ENCODE results near the gene DEPP1. TPM values are rescaled to one million over a fixed set of nuclear protein-coding genes. Genes with fewer than 3 reads are reported as not detected.
A peak's percentile ranks its signal among the peaks of the same experiment; 100 is the strongest.

DEPP1 gene
- polyA plus RNA-seq, 3 donors: not detected

- no peak for DNase-seq
- H3K4me3 ChIP-seq (replicated peaks in 1 of 3; ENCODE audit: low read depth in 2 of 3, low read length in 3 of 3): peak overlapping the region; percentile 83 to 96 (median 91)
Measured at GRCh38 chr10:44961931-44962750, 16.5 kb downstream of the DEPP1 start.

GRCh38 chr10:44961230-44961571 lies 17.4 kb downstream of the DEPP1 start:
- Histone ChIP-seq H3K4me2 (replicated peaks; ENCODE audit: extremely low read depth, low read length, poor library complexity, severe bottlenecking) (peak overlapping the region; percentile 99), H4K20me1 (ENCODE audit: insufficient read depth, low read length) (peaks cover 85% of the 10 kb centered on the region), H3K79me2 (ENCODE audit: insufficient read depth, low read length) (peaks cover 99% of the 10 kb centered on the region), H3K9ac (ENCODE audit: insufficient read depth, low read length, poor library complexity, severe bottlenecking) (peak overlapping the region; percentile 84), H3K9me3 (replicated peaks in 1 of 2; ENCODE audit: control insufficient read depth in 1 of 2, insufficient read depth in 1 of 2, low read length in 2 of 2) (no peaks in the 10 kb centered on the region), H3K4me1 (ENCODE audit: control insufficient read depth in 1 of 2, insufficient read depth in 2 of 2, low read length in 2 of 2) (peaks cover 90 to 96% of the 10 kb centered on the region in 2 donors), H3K36me3 (replicated peaks in 1 of 2; ENCODE audit: control insufficient read depth in 1 of 2, insufficient read depth in 2 of 2, low read length in 2 of 2) (peaks cover 4 to 15% of the 10 kb centered on the region in 2 donors), H3K27ac (ENCODE audit: low read depth in 1 of 2, low read length in 2 of 2) (peak overlapping the region; percentile 52 to 81), H3K27me3 (ENCODE audit: control insufficient read depth in 2 of 2, insufficient read depth in 2 of 2, low read length in 2 of 2) (no peaks in the 10 kb centered on the region), H2AFZ (ENCODE audit: insufficient read depth, low read depth, low read length, poor library complexity, severe bottlenecking) (no peak overlapping the region), H3K4me3 (replicated peaks in 1 of 3; ENCODE audit: low read depth in 2 of 3, low read length in 3 of 3) (peak overlapping the region; percentile 83 to 96 (median 91))
- intact Hi-C loops (cut with micrococcal nuclease): loop anchor here in 1 of 2 donors (10.0 kb wide), 2 partner anchors 414 to 1064 kb away; partner anchors contain the start of gene ALOX5
- H3K4me1 Mint-ChIP-seq: peaks cover 86% of the 10 kb centered on the region
- no peak for DNase-seq
- H3K36me3 Mint-ChIP-seq: peaks cover 37 to 48% of the 10 kb centered on the region in 2 donors
- peaks cover 0 to 1% (median 0%) of the 10 kb centered on the region in 3 donors for H3K27me3 Mint-ChIP-seq (ENCODE audit: low read depth in 3 of 3)
- H3K27ac Mint-ChIP-seq: peak overlapping the region; percentile 83 to 96 (median 93)
- H3K4me3 Mint-ChIP-seq: peak overlapping the region; percentile 90 to 99
- H3K9me3 Mint-ChIP-seq: peaks cover 0 to 4% (median 2%) of the 10 kb centered on the region in 7 donors
- TF ChIP-seq, protein P1, sequence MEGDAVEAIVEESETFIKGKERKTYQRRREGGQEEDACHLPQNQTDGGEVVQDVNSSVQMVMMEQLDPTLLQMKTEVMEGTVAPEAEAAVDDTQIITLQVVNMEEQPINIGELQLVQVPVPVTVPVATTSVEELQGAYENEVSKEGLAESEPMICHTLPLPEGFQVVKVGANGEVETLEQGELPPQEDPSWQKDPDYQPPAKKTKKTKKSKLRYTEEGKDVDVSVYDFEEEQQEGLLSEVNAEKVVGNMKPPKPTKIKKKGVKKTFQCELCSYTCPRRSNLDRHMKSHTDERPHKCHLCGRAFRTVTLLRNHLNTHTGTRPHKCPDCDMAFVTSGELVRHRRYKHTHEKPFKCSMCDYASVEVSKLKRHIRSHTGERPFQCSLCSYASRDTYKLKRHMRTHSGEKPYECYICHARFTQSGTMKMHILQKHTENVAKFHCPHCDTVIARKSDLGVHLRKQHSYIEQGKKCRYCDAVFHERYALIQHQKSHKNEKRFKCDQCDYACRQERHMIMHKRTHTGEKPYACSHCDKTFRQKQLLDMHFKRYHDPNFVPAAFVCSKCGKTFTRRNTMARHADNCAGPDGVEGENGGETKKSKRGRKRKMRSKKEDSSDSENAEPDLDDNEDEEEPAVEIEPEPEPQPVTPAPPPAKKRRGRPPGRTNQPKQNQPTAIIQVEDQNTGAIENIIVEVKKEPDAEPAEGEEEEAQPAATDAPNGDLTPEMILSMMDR (IDR thresholded peaks at IDR 0.05): no peak
- WGBS (ENCODE audit: insufficient coverage): 43% methylated on average over 4 of the region's 4 CpGs

More at GRCh38 chr10:44961931-44962750, 16.5 kb downstream of the DEPP1 start:
- TF ChIP-seq, protein P1 (IDR thresholded peaks at IDR 0.05): no peak
- peaks cover 76% of the 10 kb centered on the region for H4K20me1 ChIP-seq (ENCODE audit: insufficient read depth, low read length)
- H3K79me2 ChIP-seq (ENCODE audit: insufficient read depth, low read length): peaks cover 96% of the 10 kb centered on the region
- peaks cover 3 to 9% of the 10 kb centered on the region in 2 donors for H3K36me3 ChIP-seq (replicated peaks in 1 of 2; ENCODE audit: control insufficient read depth in 1 of 2, insufficient read depth in 2 of 2, low read length in 2 of 2)
- H2AFZ ChIP-seq (ENCODE audit: insufficient read depth, low read depth, low read length, poor library complexity, severe bottlenecking): no peak overlapping the region
- peaks cover 87% of the 10 kb centered on the region for H3K4me1 Mint-ChIP-seq
- H3K4me2 ChIP-seq (replicated peaks; ENCODE audit: extremely low read depth, low read length, poor library complexity, severe bottlenecking): peak overlapping the region; percentile 99
- H3K9me3 Mint-ChIP-seq: peaks cover 0 to 3% (median 0%) of the 10 kb centered on the region in 7 donors
- H3K9me3 ChIP-seq (replicated peaks in 1 of 2; ENCODE audit: control insufficient read depth in 1 of 2, insufficient read depth in 1 of 2, low read length in 2 of 2): no peaks in the 10 kb centered on the region
- no peaks in the 10 kb centered on the region for H3K27me3 ChIP-seq (ENCODE audit: control insufficient read depth in 2 of 2, insufficient read depth in 2 of 2, low read length in 2 of 2)
- peak overlapping the region; percentile 43 to 81 for H3K27ac ChIP-seq (ENCODE audit: low read depth in 1 of 2, low read length in 2 of 2)
- intact Hi-C loops (cut with micrococcal nuclease): loop anchor here in 1 of 2 donors (2.0 to 10.0 kb wide), 3 partner anchors 15 to 1063 kb away; partner anchors contain the start of gene ALOX5
- H3K27ac Mint-ChIP-seq: peak overlapping the region; percentile 82 to 98 (median 95)
- H3K4me3 Mint-ChIP-seq: peak overlapping the region; percentile 90 to 99
- H3K36me3 Mint-ChIP-seq: peaks cover 28 to 40% of the 10 kb centered on the region in 2 donors
- H3K27me3 Mint-ChIP-seq (ENCODE audit: low read depth in 3 of 3): no peaks in the 10 kb centered on the region
- H3K9ac ChIP-seq (ENCODE audit: insufficient read depth, low read length, poor library complexity, severe bottlenecking): peak overlapping the region; percentile 84
- WGBS (ENCODE audit: insufficient coverage): 72% methylated on average over 7 of the region's 11 CpGs
- peaks cover 91 to 96% of the 10 kb centered on the region in 2 donors for H3K4me1 ChIP-seq (ENCODE audit: control insufficient read depth in 1 of 2, insufficient read depth in 2 of 2, low read length in 2 of 2)
